Ovary (tissue), 9 donors: ENCODE data around the gene FILIP1L. TPM values are rescaled to one million over a fixed set of nuclear protein-coding genes. Genes with fewer than 3 reads are reported as not detected.

Source experiments
- DNase-seq, 5 donors: peaks; one replicate each; pipeline ENCODE4 v3.0.0-alpha.2; 2019 to 2020
- H3K27ac ChIP-seq, 2 donors: fragments of 200-600 bp; one replicate each; pipeline versions ENCODE4 v1.5.1 to v1.8.0; 2019 to 2022
- H3K27me3 ChIP-seq: fragments of 200-600 bp; one replicate; pipeline ENCODE4 v1.8.0; 2022
- H3K36me3 ChIP-seq: fragments of 200-600 bp; sonication (generic); one replicate; pipeline ENCODE4 v1.5.1; 2019
- H3K4me1 ChIP-seq: one replicate; pipeline ENCODE4 v1.8.1; 2013; ENCODE audit warnings: mild to moderate bottlenecking, moderate library complexity; ENCODE audit not compliant: insufficient read depth
- H3K4me3 ChIP-seq: fragments of 200-600 bp; sonication (generic); one replicate; pipeline ENCODE4 v1.5.1; 2017
- H3K9me3 ChIP-seq, 2 donors: fragments of 200-600 bp in 1 of 2; sonication (generic) in 1 of 2; one replicate each; pipeline versions ENCODE4 v1.5.1 to v1.8.1; 2013 to 2019; ENCODE audit warnings: mild to moderate bottlenecking in 1 of 2, moderate library complexity in 1 of 2
- EP300 ChIP-seq: sonication (generic); formaldehyde crosslinking; IDR thresholded peaks from one replicate; pipeline ENCODE4 v1.6.1; 2017; ENCODE audit warnings: antibody characterized with exemption
- POLR2A ChIP-seq: fragments of 450-650 bp; IDR thresholded peaks from one replicate; pipeline ENCODE4 v1.6.1; 2017; ENCODE audit warnings: antibody characterized with exemption, mild to moderate bottlenecking, moderate library complexity
- WGBS, 3 donors: extraction: QIAGEN DNeasy Blood & Tissue Kit in 1 of 3; methylation state at CpG; one replicate each; pipeline versions ENCODE4 v1.1.5 to v1.1.7; 2013 to 2017; 5-methylcytosine and 5-hydroxymethylcytosine counted together
- intact Hi-C, 4 donors: fragments of 100-400 bp; cut with DNase I; formaldehyde crosslinking; loops; one replicate each; pipeline versions ENCODE4 v1.11.0 to v1.15.1; 2022 to 2023
- polyA plus RNA-seq, 2 donors: library from polyadenylated mRNA; stranded (reverse); fragments of 200-250 nt in 1 of 2; fragments of 350-450 nt in 1 of 2; fragmentation: Illumina TruSeq in 1 of 2; extraction: RNeasy Lipid Tissue Mini Kit (QIAGEN cat#74804) in 1 of 2; gene quantifications; one replicate each; pipeline ENCODE4 v1.2.3, GENCODE V29; 2013 to 2014
- total RNA-seq, 7 donors: library from RNA; depleted of rRNA in 2 of 7; stranded (reverse); fragments of >200 nt in 2 of 7; fragmentation: NEBNext Ultra II Directional in 3 of 7; extraction: Animal tissue kit (Norgen Biotek cat#: 25700) in 3 of 7; gene quantifications; one replicate each; pipeline versions ENCODE4 v1.1.0 to v1.2.4, GENCODE V29; 2016 to 2023
- TF ChIP-seq, protein P1 (sequence below), 3 donors: fragments of 450-650 bp in 2 of 3; fragments of 200-600 bp in 1 of 3; IDR thresholded peaks; one replicate each; pipeline versions ENCODE4 v1.5.1 to v1.8.0; 2016 to 2022; ENCODE audit warnings: antibody characterized with exemption in 3 of 3, mild to moderate bottlenecking in 1 of 3
- donor health status: DM: no; HTN: no; CAD: no; lungs with moderate emphysema.
- donor health status: DM: no; HTN: no; CAD: no.
- donor health status: Bipolar disorder and iron deficiency.
- donor health status: DM: yes; HTN: yes; CAD: no.
- donor health status: DM: no; HTN: no; CAD: no.
- donor health status: DM: yes; HTN: yes; CAD: no.

The FILIP1L gene
- total and polyA plus RNA-seq, 9 donors = 23.7 to 174 (median 110) TPM

DNA sequence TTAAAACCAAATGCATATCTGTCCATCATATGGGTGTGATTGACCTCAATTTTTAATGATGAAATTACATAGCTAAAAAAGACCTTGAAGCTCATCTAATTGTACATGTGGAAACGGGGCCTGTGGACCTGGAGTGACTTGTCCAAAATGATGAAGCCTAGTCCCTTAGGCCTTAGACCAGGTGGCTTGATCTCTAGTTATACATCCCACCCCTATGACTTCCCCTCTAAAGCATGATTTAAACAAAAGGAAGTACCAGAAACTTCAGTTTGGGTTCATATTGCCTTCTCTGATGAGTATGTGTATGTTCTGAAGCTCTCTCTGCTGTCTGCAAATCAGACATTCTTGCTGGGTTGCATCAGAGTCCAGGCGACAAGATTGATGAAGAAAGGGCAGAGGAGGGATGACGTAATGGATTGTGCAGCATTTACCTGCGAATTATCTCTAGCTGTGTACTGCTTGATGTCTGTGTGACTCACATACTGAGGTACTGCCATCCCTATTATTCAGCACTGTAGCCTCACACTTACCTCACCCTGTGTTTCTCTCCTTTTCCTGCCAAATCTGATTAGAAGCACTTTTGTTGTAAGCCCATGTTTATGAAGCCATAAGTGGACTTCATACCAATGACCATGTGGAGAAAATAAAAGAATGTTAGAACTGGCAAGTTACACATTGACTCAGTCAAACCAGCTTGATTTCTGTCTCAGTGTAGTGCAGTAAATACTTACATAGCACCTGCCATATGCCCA is 111.5 kb downstream of the FILIP1L start:
- Histone ChIP-seq H3K9me3 (no peaks in the 10 kb centered on the region), H3K27ac (no peak overlapping the region), H3K4me3 (no peak overlapping the region), H3K4me1 (peaks cover 2% of the 10 kb centered on the region), H3K27me3 (no peaks in the 10 kb centered on the region), H3K36me3 (no peaks in the 10 kb centered on the region)
- TF ChIP-seq, protein P1, sequence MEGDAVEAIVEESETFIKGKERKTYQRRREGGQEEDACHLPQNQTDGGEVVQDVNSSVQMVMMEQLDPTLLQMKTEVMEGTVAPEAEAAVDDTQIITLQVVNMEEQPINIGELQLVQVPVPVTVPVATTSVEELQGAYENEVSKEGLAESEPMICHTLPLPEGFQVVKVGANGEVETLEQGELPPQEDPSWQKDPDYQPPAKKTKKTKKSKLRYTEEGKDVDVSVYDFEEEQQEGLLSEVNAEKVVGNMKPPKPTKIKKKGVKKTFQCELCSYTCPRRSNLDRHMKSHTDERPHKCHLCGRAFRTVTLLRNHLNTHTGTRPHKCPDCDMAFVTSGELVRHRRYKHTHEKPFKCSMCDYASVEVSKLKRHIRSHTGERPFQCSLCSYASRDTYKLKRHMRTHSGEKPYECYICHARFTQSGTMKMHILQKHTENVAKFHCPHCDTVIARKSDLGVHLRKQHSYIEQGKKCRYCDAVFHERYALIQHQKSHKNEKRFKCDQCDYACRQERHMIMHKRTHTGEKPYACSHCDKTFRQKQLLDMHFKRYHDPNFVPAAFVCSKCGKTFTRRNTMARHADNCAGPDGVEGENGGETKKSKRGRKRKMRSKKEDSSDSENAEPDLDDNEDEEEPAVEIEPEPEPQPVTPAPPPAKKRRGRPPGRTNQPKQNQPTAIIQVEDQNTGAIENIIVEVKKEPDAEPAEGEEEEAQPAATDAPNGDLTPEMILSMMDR (IDR thresholded peaks at IDR 0.05) = no peak
- TF ChIP-seq POLR2A = no peak
- no peak for TF ChIP-seq EP300
- intact Hi-C loops = no loop called here
- WGBS, 3 donors = 76 to 91% (median 85%) methylated on average over 4 of the region's 4 CpGs
- DNase-seq = no peak

DNA sequence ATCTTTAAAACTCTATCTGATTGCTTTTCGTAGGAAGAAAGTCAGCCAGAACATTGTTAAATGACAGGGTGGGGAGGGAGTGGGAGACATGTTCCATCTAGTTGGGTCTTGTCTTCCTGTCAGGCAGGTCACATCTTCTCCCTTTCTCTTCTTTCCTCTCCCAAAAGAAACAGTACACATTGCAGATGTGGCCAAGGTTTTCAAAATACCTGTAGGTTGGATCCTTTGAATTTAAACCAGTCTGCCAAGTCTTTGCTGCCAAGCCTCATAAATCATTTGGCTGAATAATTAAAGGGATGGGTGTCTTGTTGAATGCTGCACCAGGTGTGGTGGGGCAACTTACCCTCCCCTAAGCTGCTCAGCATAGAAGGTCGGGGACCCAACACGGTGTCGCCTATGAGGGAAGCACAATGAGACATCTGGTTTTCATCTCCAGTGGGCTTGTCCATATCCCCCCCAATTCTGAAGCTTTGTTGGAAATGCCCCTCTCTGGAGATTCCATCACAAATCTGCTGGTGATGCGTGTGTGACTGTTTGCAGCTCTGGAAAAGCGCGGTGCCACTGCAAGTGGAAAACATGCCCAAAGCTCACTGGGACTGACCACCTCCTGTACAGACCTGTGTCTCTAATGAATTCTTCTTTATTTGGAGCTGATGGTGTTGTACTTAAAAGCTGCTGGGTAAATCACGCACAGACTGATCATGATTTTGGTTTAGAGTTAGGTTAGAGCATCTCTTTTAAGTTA is 112.6 kb downstream of the FILIP1L start:
- H3K36me3 ChIP-seq = no peaks in the 10 kb centered on the region
- no peaks in the 10 kb centered on the region for H3K27me3 ChIP-seq
- no peak overlapping the region for H3K27ac ChIP-seq
- peaks cover 2% of the 10 kb centered on the region for H3K4me1 ChIP-seq
- intact Hi-C loops = no loop called here
- TF ChIP-seq POLR2A (no peak), EP300 (no peak)
- TF ChIP-seq, protein P1 (IDR thresholded peaks at IDR 0.05) = no peak
- H3K9me3 ChIP-seq = no peaks in the 10 kb centered on the region
- no peak for DNase-seq
- WGBS, 3 donors = 91 to 93% (median 92%) methylated on average over 8 of the region's 8 CpGs
- H3K4me3 ChIP-seq = no peak overlapping the region

DNA sequence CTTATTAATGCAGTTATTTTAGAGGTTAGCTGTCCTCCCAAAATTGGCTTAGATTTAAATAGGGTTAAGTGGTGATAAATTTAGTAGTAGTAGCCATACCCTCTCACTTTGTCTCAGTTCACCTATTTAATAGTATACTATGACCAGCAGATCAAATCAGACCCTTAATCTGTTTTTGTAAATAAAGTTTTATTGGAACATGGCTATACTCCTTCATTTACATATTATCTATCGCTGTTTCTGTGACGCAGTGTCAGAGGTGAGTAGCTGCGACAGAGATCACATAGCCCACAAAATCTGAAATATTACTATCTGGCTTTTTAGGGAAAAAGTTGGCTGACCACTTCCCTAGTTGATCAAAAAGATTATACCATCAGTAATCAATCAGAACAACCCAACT is 113.2 kb downstream of the FILIP1L start:
- Histone ChIP-seq H3K27ac (no peak overlapping the region), H3K27me3 (no peaks in the 10 kb centered on the region), H3K36me3 (no peaks in the 10 kb centered on the region), H3K4me3 (no peak overlapping the region), H3K4me1 (peaks cover 2% of the 10 kb centered on the region), H3K9me3 (no peaks in the 10 kb centered on the region)
- intact Hi-C loops = no loop called here
- TF ChIP-seq EP300 = no peak
- TF ChIP-seq POLR2A = no peak
- TF ChIP-seq, protein P1 (IDR thresholded peaks at IDR 0.05) = no peak
- DNase-seq = no peak
- 96 to 99% (median 97%) methylated on average over 3 of the region's 3 CpGs for WGBS, 3 donors

DNA sequence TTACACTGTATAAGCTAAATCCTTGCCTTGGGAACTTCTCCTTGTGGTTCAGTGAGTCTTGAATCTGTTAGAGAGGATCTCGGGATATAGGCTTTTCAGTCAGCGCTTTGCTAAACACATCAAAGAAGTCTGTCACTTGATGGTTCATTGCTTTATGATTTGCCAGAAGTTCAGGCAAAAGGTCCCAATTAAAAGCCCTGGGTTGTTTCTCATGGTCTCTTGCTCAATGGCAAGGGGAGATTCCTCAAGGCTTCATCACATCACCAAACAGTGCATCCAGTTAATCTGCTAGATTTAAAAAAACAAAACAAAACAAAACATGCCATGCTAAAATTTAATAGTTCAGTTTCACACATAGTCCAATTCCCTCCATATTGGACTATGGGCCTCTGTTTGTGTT is 114.8 kb downstream of the FILIP1L start:
- Histone ChIP-seq H3K27me3 (no peaks in the 10 kb centered on the region), H3K27ac (no peak overlapping the region), H3K4me3 (no peak overlapping the region), H3K9me3 (no peaks in the 10 kb centered on the region), H3K36me3 (no peaks in the 10 kb centered on the region), H3K4me1 (no peaks in the 10 kb centered on the region)
- intact Hi-C loops = no loop called here
- WGBS, 3 donors = 87 to 98% (median 94%) methylated on average over 2 of the region's 2 CpGs
- TF ChIP-seq EP300 (no peak), POLR2A (no peak)
- TF ChIP-seq, protein P1 (IDR thresholded peaks at IDR 0.05) = no peak
- no peak for DNase-seq
